Stimulated activated CD8-positive, alpha-beta memory T cell treated with anti-CD3 and anti-CD28 coated beads, Interleukin-4, amount 100 ng/mL, for 4 hours (primary cell): Measurements from ENCODE around the gene PSPC1.

Experiments used
- DNase-seq, 2 donors: peaks; one replicate each; pipeline ENCODE4 v3.0.0-alpha.2; 2020; ENCODE audit warnings: low read depth in 2 of 2, low spot score in 1 of 2

Gene PSPC1

DNA sequence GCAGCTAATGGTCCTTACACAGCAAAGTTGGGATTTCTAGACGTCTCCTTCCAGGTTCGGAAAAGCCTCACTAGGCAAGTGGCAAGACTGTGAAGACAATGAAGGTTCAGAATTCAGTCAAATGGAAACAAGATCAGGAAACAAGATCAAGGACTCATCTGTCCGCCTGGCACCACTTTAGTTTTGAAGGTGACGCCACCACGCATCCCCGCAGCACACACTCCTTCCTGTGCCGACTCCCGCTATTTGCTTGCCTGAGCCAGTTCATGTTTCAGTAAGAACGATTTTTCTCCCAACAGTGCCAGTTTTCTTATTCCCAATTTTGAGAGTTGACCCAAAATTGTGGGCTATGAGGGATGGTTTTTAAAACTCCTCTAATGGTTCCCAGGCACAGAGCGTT, 107.8 kb downstream of the PSPC1 start:
- DNase-seq = no peak

DNA sequence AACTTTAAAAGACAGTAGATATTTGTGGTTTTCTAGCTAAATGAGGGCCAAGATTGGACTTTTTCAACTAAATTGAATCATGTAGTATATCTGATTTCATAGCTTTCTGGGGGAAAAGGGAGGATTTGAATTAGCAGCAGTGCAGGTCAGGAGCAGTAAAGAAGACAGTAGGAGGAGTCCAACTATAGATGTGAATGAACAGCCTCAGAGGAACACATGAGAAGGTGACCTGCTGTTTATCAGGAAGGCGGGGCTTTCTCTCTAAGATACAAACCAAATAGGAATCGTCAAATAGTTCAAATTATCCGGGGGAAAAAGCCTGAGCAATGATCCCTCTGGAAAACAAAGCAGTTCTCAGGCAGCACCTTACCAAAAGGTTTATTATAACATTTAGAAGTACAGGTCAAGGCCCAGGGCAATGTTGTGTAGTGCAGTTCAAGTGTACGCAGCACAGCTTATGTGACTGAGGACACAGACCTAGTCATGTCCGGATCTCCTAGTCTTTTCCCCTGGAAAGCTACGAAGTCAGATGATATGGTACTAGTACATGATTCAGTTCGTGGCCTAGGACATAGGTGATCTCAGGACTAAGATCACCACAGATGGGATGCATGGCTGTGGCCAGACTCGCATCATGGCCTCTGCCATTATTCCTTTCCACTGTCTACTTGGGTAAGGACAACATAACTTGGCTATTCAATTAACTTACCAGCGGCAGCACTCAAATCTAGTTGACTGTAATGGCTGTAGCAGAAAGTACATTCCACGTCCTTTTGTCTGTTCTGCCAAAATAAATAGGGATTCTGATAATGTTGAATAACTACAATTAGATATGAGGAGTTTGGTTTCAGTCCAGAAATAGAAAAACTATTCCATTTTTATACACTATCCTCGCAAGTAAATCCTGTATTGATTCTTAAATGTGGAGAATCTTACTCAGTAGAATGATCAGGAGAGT, 109.0 kb downstream of the PSPC1 start:
- no peak for DNase-seq

DNA sequence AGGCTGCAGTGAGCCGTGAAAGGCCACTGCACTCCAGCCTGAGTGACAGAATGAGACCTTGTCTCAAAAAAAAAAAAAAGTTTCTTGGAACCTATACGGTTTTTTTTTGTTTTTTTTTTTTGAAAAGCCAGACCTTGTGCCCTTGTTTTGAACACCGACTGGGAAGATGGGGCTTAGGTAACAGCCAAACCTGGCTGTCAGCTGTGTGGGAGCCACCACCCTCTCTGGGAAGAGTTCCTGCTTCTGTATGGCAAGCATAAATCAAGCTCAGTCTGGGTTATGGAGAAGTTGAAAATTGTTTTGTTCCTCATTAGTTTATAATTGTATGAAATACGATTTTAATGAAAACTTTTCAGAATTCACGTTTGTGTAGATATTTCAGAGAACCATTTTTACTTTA, 109.8 kb downstream of the PSPC1 start:
- DNase-seq = no peak

GRCh38 chr13:19670147-19670546, 112.6 kb downstream of the PSPC1 start:
- DNase-seq = no peak

DNA sequence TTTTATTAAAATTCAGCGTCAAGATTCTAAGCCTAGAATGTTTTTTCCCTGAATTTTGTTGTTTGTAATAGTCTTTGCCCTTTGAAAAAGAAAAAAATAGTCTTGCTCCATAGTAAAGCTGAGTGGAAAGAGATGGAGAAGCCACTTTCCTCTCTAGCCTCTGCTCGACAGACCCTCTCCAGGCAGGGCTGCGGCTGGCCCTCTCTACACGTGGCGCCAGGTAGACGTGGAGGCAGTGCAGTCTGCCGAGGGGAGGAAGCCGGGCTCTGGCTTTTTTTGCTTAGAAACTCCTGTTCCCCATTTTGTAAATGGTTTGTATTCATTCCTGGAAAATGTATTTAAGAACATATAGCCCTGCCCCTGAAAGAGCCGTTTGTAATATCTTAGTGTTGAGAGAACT, 114.0 kb downstream of the PSPC1 start:
- DNase-seq = no peak

DNA sequence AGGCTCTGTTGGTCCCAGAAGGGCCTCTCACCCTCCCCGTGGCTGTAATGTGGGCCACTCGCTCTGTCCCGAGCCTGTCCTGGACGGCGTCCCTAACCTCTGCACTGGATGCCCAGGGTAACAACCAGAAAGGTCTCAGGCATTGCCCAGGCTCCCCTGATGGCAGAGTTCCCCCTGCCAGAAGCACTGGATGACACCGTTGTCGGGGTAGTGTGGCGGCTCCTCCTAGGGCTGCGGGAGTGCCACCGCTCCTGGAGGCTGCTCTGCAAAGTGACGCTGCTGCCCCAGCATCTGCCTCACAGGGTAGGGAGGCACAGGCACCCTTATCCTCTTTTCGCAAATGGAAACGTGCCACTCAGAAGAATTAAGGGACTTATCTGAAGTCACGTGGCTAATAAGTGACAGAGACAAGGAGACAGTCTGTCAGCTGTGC, 117.3 kb downstream of the PSPC1 start:
- no peak for DNase-seq

DNA sequence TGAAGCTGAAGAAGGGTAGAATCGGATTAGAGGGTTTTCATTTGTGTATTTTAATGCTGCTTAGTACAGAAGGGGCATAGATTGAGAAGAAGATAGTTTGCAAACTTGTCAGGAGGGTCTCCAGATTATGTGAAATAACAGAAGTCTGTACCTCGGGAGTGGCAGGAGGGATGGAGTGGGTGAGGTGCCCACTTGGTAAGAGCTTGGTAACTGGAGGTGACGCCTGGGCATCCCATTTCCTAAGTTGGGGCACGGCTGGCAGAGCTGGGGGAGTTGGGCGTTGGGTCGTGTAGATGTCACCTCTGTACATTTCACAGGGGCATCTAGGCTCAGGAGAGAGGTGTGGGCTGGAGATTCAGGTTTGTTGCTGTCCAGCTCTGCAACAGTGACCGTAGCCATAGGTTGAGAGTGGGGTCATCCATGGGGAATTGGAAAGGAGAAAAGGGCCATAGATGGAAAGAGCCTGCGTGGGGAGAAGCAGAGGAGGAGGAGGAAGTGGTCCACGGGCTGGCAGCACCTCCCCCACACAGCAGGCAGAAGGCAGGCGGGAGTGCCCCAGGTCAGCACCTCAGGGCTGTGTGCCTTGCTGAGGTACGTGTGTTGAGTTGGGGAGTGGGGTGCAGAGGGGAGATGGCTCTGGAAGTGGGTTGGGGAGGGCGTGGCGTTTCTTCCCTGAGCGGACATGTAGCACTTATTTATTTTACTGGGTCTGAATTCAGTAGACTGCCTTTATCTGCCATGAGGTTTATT, 118.1 kb downstream of the PSPC1 start:
- no peak for DNase-seq

DNA sequence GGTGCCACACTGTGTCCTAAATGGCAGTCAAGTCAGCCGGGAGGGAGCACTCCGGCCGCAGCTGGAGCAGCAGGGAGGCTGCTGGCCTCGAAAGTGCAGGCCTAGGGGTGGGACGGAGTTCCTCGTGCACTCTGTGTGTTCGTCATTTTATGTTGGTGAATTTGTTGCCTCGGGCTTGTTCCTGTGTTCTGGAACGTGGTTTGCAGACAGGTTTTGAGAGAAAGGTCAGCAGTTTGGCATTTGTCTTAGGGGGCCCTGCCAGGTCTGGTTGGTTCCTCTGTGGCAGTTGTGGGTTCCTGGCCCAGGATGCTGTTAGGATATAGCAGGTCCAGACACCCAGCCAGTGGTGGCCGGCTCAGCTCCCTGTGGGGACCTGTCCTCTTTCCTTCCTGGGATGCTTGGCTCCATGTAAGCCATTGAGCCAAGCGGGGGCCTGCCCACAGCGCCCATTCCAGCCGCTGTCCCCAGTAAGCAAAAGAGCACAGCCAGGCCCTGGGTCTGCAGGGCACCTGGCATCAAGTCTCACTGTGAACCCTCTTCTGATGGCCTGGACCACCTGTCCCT, 119.2 kb downstream of the PSPC1 start:
- DNase-seq = no peak

DNA sequence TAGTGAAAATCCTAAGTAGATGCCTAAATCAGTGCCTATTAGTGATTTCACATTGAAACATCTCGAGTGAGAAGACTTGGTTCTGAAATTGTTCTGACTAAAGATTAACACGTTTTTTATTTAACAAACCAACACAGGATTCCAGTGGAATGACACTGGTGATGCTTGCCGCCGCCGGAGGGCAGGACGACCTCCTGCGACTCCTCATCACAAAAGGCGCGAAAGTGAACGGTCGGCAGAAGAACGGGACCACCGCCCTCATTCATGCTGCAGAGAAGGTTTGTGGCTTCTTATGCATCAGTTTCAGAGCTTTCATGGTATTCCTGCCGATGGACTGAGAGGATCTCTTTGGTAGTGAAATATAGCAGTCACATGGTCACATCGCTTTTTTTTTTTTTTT, 121.2 kb downstream of the PSPC1 start:
- DNase-seq = no peak

GRCh38 chr13:19661126-19661525, 121.6 kb downstream of the PSPC1 start:
- no peak for DNase-seq

DNA sequence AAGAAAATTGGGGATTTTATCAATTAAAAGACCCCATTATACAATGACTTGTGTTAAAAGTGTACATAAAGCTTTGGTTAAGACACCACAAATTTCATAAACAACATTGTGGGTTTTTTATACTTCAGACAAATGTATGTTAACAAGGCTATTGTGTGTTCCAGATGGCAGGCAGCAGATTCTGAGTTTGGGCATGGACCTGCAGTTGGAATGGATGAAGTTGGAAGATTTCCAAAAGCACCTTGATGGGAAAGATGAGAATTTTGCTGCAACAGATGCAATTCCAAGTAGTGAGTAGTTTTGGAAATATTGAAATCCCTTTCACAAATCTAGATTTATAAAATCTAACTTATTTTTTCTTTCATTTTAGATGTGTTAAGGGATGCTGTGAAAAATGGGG, 123.9 kb downstream of the PSPC1 start:
- no peak for DNase-seq

DNA sequence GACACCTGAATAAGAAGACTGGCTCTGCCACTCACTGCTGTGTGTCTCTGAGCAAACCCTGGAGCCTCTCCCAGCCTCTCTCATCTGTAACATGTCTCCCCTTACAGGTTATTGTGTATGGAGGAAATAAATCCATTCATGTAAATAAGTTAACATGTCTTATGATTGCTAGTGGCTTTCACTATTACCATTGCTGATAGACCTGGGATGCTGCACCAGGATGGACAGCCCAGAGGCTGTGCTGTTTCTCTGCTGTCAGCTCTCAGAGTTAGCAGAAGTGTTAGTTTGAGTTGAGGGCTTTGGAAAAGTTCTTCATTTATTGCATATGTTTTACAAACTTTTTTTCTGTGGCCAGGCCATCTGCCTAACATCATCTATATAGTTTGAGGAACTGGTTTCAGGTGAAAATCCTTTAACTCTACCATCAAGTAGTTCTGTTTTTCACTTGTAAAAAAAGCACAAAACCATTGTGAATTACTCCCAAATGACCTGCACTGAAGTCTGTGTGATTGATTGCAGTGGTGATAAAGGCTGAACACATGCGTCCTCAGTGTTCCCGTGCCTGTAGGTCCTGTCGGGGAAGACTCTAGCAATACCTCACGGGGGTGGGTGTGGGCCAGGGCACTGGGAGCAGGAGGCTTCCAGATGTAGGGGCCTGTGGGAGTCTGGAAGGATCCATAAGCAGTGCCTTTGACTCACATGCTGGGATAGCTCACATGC, 124.7 kb downstream of the PSPC1 start:
- DNase-seq = no peak
